Neutrophil (primary cell): ENCODE data around the gene TMEM120A.

Experiments
- H3K27ac ChIP-seq: fragments of 200-600 bp; sonication (generic); 2 replicates; pipeline ENCODE4 v1.5.1; 2016; ENCODE audit warnings: mild to moderate bottlenecking, moderate library complexity
- H3K27me3 ChIP-seq: fragments of 200-600 bp; sonication (generic); 2 replicates; pipeline ENCODE4 v1.6.0; 2016; ENCODE audit warnings: mild to moderate bottlenecking
- H3K36me3 ChIP-seq: fragments of 200-600 bp; sonication (generic); 2 replicates; pipeline ENCODE4 v1.5.1; 2017
- H3K4me1 ChIP-seq, 2 experiments: fragments of 200-600 bp in 1 of 2; sonication (generic) in 1 of 2; 1 replicate in 1 of 2; 2 replicates in 1 of 2; pipeline versions ENCODE4 v1.5.1 to v1.6.1; 2013 to 2016; ENCODE audit warnings: low read depth in 1 of 2, low read length in 1 of 2, mild to moderate bottlenecking in 1 of 2, moderate library complexity in 1 of 2; ENCODE audit not compliant: control insufficient read depth in 1 of 2, insufficient read depth in 1 of 2
- H3K4me3 ChIP-seq, 2 experiments: fragments of 200-600 bp in 1 of 2; sonication (generic) in 1 of 2; 1 replicate in 1 of 2; 2 replicates in 1 of 2; pipeline ENCODE4 v1.5.1; 2013 to 2016; ENCODE audit warnings: low read depth in 1 of 2, low read length in 1 of 2, mild to moderate bottlenecking in 1 of 2, moderate library complexity in 1 of 2
- H3K9me3 ChIP-seq: fragments of 200-600 bp; sonication (generic); 2 replicates; pipeline ENCODE4 v1.5.1; 2016
- CTCF ChIP-seq: fragments of 200-600 bp; sonication (generic); IDR thresholded peaks from 2 replicates; pipeline ENCODE4 v1.5.1; 2016; ENCODE audit warnings: antibody characterized with exemption

TMEM120A gene

GRCh38 chr7:75985518-75986146 lies 8.8 kb downstream of the TMEM120A start:
- no peak for TF ChIP-seq CTCF
- Histone ChIP-seq H3K4me3 (no peak overlapping the region), H3K4me1 (no peaks in the 10 kb centered on the region), H3K9me3 (no peaks in the 10 kb centered on the region), H3K36me3 (peaks cover 95% of the 10 kb centered on the region), H3K27me3 (no peaks in the 10 kb centered on the region), H3K27ac (no peak overlapping the region)

- Histone ChIP-seq H3K27ac (no peak overlapping the region), H3K9me3 (no peaks in the 10 kb centered on the region), H3K36me3 (peaks cover 95% of the 10 kb centered on the region), H3K27me3 (no peaks in the 10 kb centered on the region), H3K4me1 (no peaks in the 10 kb centered on the region), H3K4me3 (no peak overlapping the region)
- no peak for TF ChIP-seq CTCF
These were observed 9.3 kb downstream of the TMEM120A start for GRCh38 chr7:75985009-75985517.

GRCh38 chr7:75984130-75985008 lies 10.0 kb downstream of the TMEM120A start:
- Histone ChIP-seq H3K4me1 (no peaks in the 10 kb centered on the region), H3K36me3 (peaks cover 95% of the 10 kb centered on the region), H3K4me3 (no peak overlapping the region), H3K9me3 (no peaks in the 10 kb centered on the region), H3K27ac (no peak overlapping the region), H3K27me3 (no peaks in the 10 kb centered on the region)
- no peak for TF ChIP-seq CTCF

GRCh38 chr7:75983471-75984129 lies 10.8 kb downstream of the TMEM120A start:
- H3K9me3 ChIP-seq: no peaks in the 10 kb centered on the region
- H3K27me3 ChIP-seq: no peaks in the 10 kb centered on the region
- H3K27ac ChIP-seq: no peak overlapping the region
- no peaks in the 10 kb centered on the region for H3K4me1 ChIP-seq
- H3K36me3 ChIP-seq: peaks cover 99% of the 10 kb centered on the region
- no peak overlapping the region for H3K4me3 ChIP-seq
- TF ChIP-seq CTCF: no peak

GRCh38 chr7:75982306-75983064 lies 11.9 kb downstream of the TMEM120A start:
- H3K9me3 ChIP-seq: no peaks in the 10 kb centered on the region
- TF ChIP-seq CTCF: no peak
- peaks cover 95% of the 10 kb centered on the region for H3K36me3 ChIP-seq
- H3K27ac ChIP-seq: no peak overlapping the region
- H3K4me3 ChIP-seq: no peak overlapping the region
- H3K4me1 ChIP-seq: no peaks in the 10 kb centered on the region
- no peaks in the 10 kb centered on the region for H3K27me3 ChIP-seq
